Upper lobe of left lung (tissue), 6 donors: Measurements from ENCODE around the gene CYP19A1. TPM values are rescaled to one million over a fixed set of nuclear protein-coding genes. Genes with fewer than 3 reads are reported as not detected.
"Not testable (repeated sequence)": the region's sequence is repeated elsewhere in the genome, so short reads cannot be mapped to it uniquely, and the experiment has no call there.

Experiments
- ATAC-seq, 2 donors: fragments of 200-7000 bp; cut with Tn5 transposase; one replicate each; pipeline ENCODE4 v1.9.1; 2022; ENCODE audit warnings: mild to moderate bottlenecking in 2 of 2, moderate library complexity in 2 of 2; ENCODE audit not compliant: low FRiP score in 2 of 2
- DNase-seq, 2 donors: peaks; one replicate each; pipeline ENCODE4 v3.0.0-alpha.2; 2019 to 2020
- H3K27ac ChIP-seq, 4 donors: fragments of 200-600 bp; sonication (generic); one replicate each; pipeline ENCODE4 v1.5.1; 2016 to 2019
- H3K27me3 ChIP-seq, 4 donors: fragments of 200-600 bp; sonication (generic); one replicate each; pipeline ENCODE4 v1.5.1; 2017 to 2019
- H3K36me3 ChIP-seq, 4 donors: fragments of 200-600 bp; sonication (generic); one replicate each; pipeline ENCODE4 v1.5.1; 2016 to 2019
- H3K4me1 ChIP-seq, 4 donors: fragments of 200-600 bp; sonication (generic); one replicate each; pipeline ENCODE4 v1.5.1; 2018 to 2019
- H3K4me3 ChIP-seq, 4 donors: fragments of 200-600 bp; sonication (generic); one replicate each; pipeline ENCODE4 v1.5.1; 2017 to 2019; ENCODE audit warnings: mild to moderate bottlenecking in 2 of 4, moderate library complexity in 1 of 4
- H3K9me3 ChIP-seq, 4 donors: fragments of 200-600 bp; sonication (generic); one replicate each; pipeline ENCODE4 v1.5.1; 2018 to 2019
- CTCF ChIP-seq, 6 experiments: fragments of 450-650 bp in 4 of 6; fragments of 200-600 bp in 2 of 6; sonication (generic) in 2 of 6; IDR thresholded peaks; one replicate each; pipeline ENCODE4 v1.5.1; 2016 to 2019; ENCODE audit warnings: antibody characterized with exemption in 6 of 6
- EP300 ChIP-seq, 4 donors: sonication (generic); formaldehyde crosslinking; IDR thresholded peaks; one replicate each; pipeline ENCODE4 v1.5.1; 2017; ENCODE audit warnings: antibody characterized with exemption in 4 of 4, control low read depth in 2 of 4
- POLR2A ChIP-seq, 4 donors: fragments of 450-650 bp; IDR thresholded peaks; one replicate each; pipeline ENCODE4 v1.5.1; 2016 to 2017; ENCODE audit warnings: antibody characterized with exemption in 4 of 4, mild to moderate bottlenecking in 2 of 4
- POLR2AphosphoS5 ChIP-seq, 2 donors: sonication (generic); formaldehyde crosslinking; IDR thresholded peaks; one replicate each; pipeline ENCODE4 v1.5.1; 2017; ENCODE audit warnings: antibody characterized with exemption in 2 of 2
- WGBS, 2 donors: methylation state at CpG; one replicate each; pipeline ENCODE4 v1.1.5; 2017 to 2018; 5-methylcytosine and 5-hydroxymethylcytosine counted together
- total RNA-seq, 6 donors: library from RNA; depleted of rRNA in 4 of 6; stranded (reverse); fragments of >200 nt in 4 of 6; gene quantifications; one replicate each; pipeline versions ENCODE4 v1.1.0 to v1.2.1, GENCODE V29; 2016 to 2021
- donor health status: DM: no; HTN: no; CAD: no; lungs with moderate emphysema.
- donor health status: DM: no; HTN: yes; CAD: no; lungs with severe emphysema.

CYP19A1 gene
- total RNA-seq, 6 donors from 2014 or later: 0.52 to 8.4 (median 1.0) TPM; not detected in 2

- Histone ChIP-seq H3K27me3 (peaks cover 0 to 3% (median 0%) of the 10 kb centered on the region in 4 donors), H3K36me3 (no peaks in the 10 kb centered on the region), H3K4me3 (peak overlapping the region in 3 of 4 donors; percentile 46 to 54 (median 52)), H3K4me1 (peaks cover 4 to 16% (median 11%) of the 10 kb centered on the region in 4 donors), H3K9me3 (no peaks in the 10 kb centered on the region), H3K27ac (no peak overlapping the region)
- ATAC-seq (no peak), DNase-seq (no peak)
- TF ChIP-seq CTCF (IDR thresholded peaks at IDR 0.05): no peak
- no peak for TF ChIP-seq POLR2A (IDR thresholded peaks at IDR 0.05)
- TF ChIP-seq POLR2AphosphoS5 (IDR thresholded peaks at IDR 0.05): no peak
- no peak for TF ChIP-seq EP300 (IDR thresholded peaks at IDR 0.05)
- WGBS, 2 donors: 47 to 56% methylated on average over 9 of the region's 9 CpGs
Measured at GRCh38 chr15:51266656-51267050, 71.7 kb downstream of the CYP19A1 start.

GRCh38 chr15:51265037-51265555, 73.3 kb downstream of the CYP19A1 start:
- no peak overlapping the region for H3K4me3 ChIP-seq
- TF ChIP-seq POLR2AphosphoS5 (IDR thresholded peaks at IDR 0.05) (no peak), EP300 (IDR thresholded peaks at IDR 0.05) (no peak), POLR2A (IDR thresholded peaks at IDR 0.05) (no peak), CTCF (IDR thresholded peaks at IDR 0.05) (no peak)
- no peak for ATAC-seq
- no peak overlapping the region for H3K27ac ChIP-seq
- peaks cover 4 to 16% (median 11%) of the 10 kb centered on the region in 4 donors for H3K4me1 ChIP-seq
- H3K27me3 ChIP-seq: peaks cover 0 to 3% (median 0%) of the 10 kb centered on the region in 4 donors
- no peaks in the 10 kb centered on the region for H3K9me3 ChIP-seq
- 89 to 93% methylated on average over 4 to 5 of the region's 5 CpGs for WGBS, 2 donors
- no peak for DNase-seq
- H3K36me3 ChIP-seq: no peaks in the 10 kb centered on the region

- no peak overlapping the region for H3K4me3 ChIP-seq
- DNase-seq: no peak
- peaks cover 4 to 16% (median 11%) of the 10 kb centered on the region in 4 donors for H3K4me1 ChIP-seq
- TF ChIP-seq EP300 (IDR thresholded peaks at IDR 0.05) (no peak), CTCF (IDR thresholded peaks at IDR 0.05) (no peak), POLR2A (IDR thresholded peaks at IDR 0.05) (no peak)
- H3K27ac ChIP-seq: no peak overlapping the region
- no peak for ATAC-seq
- H3K9me3 ChIP-seq: no peaks in the 10 kb centered on the region
- H3K27me3 ChIP-seq: peaks cover 0 to 3% (median 0%) of the 10 kb centered on the region in 4 donors
- H3K36me3 ChIP-seq: no peaks in the 10 kb centered on the region
Measured at GRCh38 chr15:51263726-51264125, 74.7 kb downstream of the CYP19A1 start.

- TF ChIP-seq EP300 (IDR thresholded peaks at IDR 0.05): no peak
- no peak for TF ChIP-seq CTCF (IDR thresholded peaks at IDR 0.05)
- no peak for TF ChIP-seq POLR2AphosphoS5 (IDR thresholded peaks at IDR 0.05)
- TF ChIP-seq POLR2A (IDR thresholded peaks at IDR 0.05): no peak
- H3K4me3 ChIP-seq: no peak overlapping the region
- H3K27ac ChIP-seq: no peak overlapping the region
- peaks cover 4 to 16% (median 11%) of the 10 kb centered on the region in 4 donors for H3K4me1 ChIP-seq
- no peak for ATAC-seq
- peaks cover 0 to 3% (median 0%) of the 10 kb centered on the region in 4 donors for H3K27me3 ChIP-seq
- WGBS, 2 donors: 70 to 81% methylated on average over 3 of the region's 3 CpGs
- H3K36me3 ChIP-seq: no peaks in the 10 kb centered on the region
- DNase-seq: no peak
- no peaks in the 10 kb centered on the region for H3K9me3 ChIP-seq
Measured at GRCh38 chr15:51263116-51263515, 75.3 kb downstream of the CYP19A1 start.

- 35 to 60% methylated on average over 2 of the region's 2 CpGs for WGBS, 2 donors
- H3K36me3 ChIP-seq: no peaks in the 10 kb centered on the region
- no peak overlapping the region for H3K27ac ChIP-seq
- H3K4me1 ChIP-seq: peaks cover 4 to 10% (median 8%) of the 10 kb centered on the region in 4 donors
- ATAC-seq (no peak), DNase-seq (no peak)
- H3K4me3 ChIP-seq: no peak overlapping the region
- H3K9me3 ChIP-seq: no peaks in the 10 kb centered on the region
- peaks cover 0 to under 1% (median 0%) of the 10 kb centered on the region in 4 donors for H3K27me3 ChIP-seq
- no peak for TF ChIP-seq CTCF (IDR thresholded peaks at IDR 0.05)
- TF ChIP-seq EP300 (IDR thresholded peaks at IDR 0.05): no peak
- TF ChIP-seq POLR2AphosphoS5 (IDR thresholded peaks at IDR 0.05): no peak
- TF ChIP-seq POLR2A (IDR thresholded peaks at IDR 0.05): no peak
Measured at GRCh38 chr15:51262463-51262862, 75.9 kb downstream of the CYP19A1 start.

- not testable (repeated sequence) for H3K4me3 ChIP-seq, H3K4me1 ChIP-seq, H3K9me3 ChIP-seq, ATAC-seq, H3K36me3 ChIP-seq, H3K27me3 ChIP-seq, DNase-seq, H3K27ac ChIP-seq
- 78 to 90% methylated on average over 6 to 7 of the region's 7 CpGs for WGBS, 2 donors
Measured at GRCh38 chr15:51261113-51261512, 77.3 kb downstream of the CYP19A1 start.
